Measurements from ENCODE around the gene MGAT5B.

DNA sequence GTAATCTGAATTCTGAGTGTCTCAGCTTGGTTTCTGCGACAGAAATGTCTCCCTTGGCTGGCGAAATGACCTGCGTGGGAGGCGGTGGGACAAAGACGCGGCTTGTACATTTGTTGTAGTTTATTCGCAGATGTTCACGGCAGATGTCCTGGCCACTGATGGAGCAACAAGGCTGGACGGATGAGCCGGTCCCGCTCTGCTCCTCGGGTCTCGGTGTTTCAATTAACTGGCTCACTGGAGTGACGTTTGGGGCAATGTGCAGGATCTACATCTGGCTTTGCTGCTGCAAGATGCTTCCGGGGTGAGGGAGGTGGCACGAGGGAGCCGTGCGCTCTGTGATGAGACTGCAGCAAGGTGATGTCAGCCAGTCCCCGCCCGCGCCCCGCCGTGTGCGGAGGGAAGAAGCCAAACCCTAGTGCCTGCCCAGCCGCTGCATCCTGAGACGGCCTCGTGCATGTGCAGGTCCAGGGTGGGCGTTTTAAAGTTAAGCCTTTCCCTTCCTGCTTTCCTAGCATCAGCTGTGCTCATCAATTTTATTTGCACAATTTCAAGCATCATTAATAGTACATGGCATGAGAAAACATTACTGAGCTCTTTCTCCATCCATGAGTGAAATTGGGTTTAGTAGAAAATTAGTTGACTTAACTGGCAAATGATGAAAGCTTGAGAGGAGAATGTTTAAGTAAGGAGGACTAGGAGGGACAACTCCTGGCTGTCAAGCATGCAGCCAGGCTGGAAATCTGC lies 44.4 kb downstream of the MGAT5B start:
- TF ChIP-seq, protein P1, sequence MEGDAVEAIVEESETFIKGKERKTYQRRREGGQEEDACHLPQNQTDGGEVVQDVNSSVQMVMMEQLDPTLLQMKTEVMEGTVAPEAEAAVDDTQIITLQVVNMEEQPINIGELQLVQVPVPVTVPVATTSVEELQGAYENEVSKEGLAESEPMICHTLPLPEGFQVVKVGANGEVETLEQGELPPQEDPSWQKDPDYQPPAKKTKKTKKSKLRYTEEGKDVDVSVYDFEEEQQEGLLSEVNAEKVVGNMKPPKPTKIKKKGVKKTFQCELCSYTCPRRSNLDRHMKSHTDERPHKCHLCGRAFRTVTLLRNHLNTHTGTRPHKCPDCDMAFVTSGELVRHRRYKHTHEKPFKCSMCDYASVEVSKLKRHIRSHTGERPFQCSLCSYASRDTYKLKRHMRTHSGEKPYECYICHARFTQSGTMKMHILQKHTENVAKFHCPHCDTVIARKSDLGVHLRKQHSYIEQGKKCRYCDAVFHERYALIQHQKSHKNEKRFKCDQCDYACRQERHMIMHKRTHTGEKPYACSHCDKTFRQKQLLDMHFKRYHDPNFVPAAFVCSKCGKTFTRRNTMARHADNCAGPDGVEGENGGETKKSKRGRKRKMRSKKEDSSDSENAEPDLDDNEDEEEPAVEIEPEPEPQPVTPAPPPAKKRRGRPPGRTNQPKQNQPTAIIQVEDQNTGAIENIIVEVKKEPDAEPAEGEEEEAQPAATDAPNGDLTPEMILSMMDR (IDR thresholded peaks at IDR 0.05) = no peak
- TF ChIP-seq POLR2A (IDR thresholded peaks at IDR 0.05) = no peak

All from tibial nerve (tissue), 3 donors.